Coronary artery (tissue), 2 donors: Measurements from ENCODE around the gene CACNA2D2.
A peak's percentile ranks its signal among the peaks of the same experiment; 100 is the strongest.

Experiments used
- DNase-seq: peaks from one replicate; pipeline ENCODE4 v3.0.0-alpha.2; 2017; ENCODE audit warnings: low spot score
- H3K27ac ChIP-seq, 2 donors: fragments of 200-600 bp; sonication (generic); one replicate each; pipeline ENCODE4 v1.5.1; 2016 to 2019
- H3K4me3 ChIP-seq: fragments of 200-600 bp; sonication (generic); 2 replicates; pipeline ENCODE4 v1.5.1; 2016; ENCODE audit warnings: mild to moderate bottlenecking, moderate library complexity
- TF ChIP-seq, protein P1 (sequence below): fragments of 200-600 bp; sonication (generic); IDR thresholded peaks from one replicate; pipeline ENCODE4 v1.5.1; 2019; ENCODE audit warnings: antibody characterized with exemption

Gene CACNA2D2

DNA sequence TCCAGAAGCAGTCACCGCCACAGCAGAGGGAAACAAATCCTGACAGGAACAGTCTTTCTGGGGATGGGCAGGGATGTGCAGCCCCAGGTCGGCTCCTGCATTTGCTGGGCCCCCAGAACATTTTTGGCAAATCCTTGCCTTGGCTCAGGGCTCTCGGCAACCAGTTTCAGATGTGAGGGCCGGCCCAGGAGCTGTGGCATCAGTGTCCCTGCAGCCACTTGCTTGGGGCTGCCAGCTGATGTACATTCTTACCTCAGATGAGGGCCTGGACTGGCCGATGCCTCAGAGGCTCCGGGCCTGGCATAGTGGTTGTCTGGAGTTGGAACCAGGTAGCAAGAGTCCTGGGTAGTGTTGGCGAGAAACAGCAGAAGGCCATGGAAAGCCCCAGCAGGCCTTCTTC lies 148.6 kb downstream of the CACNA2D2 start:
- DNase-seq: no peak
- Histone ChIP-seq H3K27ac (no peak overlapping the region), H3K4me3 (no peak overlapping the region)
- TF ChIP-seq, protein P1, sequence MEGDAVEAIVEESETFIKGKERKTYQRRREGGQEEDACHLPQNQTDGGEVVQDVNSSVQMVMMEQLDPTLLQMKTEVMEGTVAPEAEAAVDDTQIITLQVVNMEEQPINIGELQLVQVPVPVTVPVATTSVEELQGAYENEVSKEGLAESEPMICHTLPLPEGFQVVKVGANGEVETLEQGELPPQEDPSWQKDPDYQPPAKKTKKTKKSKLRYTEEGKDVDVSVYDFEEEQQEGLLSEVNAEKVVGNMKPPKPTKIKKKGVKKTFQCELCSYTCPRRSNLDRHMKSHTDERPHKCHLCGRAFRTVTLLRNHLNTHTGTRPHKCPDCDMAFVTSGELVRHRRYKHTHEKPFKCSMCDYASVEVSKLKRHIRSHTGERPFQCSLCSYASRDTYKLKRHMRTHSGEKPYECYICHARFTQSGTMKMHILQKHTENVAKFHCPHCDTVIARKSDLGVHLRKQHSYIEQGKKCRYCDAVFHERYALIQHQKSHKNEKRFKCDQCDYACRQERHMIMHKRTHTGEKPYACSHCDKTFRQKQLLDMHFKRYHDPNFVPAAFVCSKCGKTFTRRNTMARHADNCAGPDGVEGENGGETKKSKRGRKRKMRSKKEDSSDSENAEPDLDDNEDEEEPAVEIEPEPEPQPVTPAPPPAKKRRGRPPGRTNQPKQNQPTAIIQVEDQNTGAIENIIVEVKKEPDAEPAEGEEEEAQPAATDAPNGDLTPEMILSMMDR: no peak

DNA sequence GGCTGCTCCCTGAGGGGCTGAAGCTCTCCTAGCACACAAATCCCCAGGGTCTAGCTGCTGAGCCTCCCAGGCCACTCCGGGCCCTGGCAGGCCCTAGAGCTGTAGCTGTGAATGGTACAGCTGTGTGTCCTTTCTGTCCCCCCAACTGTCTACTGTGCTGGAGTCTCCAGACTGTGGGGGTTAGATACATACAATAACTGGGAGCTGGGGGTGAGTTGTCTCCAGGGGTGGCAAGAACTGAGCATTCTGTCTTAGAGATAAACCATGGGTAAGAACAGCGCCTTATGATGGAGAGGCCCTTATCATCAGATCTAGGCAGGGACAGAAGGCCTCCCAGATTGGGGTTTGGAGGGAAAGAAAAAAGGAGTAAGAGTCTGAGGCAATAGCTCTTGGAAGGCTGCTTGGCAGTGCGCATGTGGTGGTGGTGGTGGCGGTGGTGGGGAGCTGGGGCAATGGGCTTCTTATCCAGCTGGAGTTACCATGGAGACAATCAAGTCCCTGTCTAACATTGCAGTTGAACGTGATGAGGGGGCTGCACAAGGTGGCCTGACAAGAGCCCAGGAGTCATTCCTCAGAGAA lies 149.2 kb downstream of the CACNA2D2 start:
- Histone ChIP-seq H3K4me3 (no peak overlapping the region), H3K27ac (no peak overlapping the region)
- TF ChIP-seq, protein P1: no peak
- no peak for DNase-seq

DNA sequence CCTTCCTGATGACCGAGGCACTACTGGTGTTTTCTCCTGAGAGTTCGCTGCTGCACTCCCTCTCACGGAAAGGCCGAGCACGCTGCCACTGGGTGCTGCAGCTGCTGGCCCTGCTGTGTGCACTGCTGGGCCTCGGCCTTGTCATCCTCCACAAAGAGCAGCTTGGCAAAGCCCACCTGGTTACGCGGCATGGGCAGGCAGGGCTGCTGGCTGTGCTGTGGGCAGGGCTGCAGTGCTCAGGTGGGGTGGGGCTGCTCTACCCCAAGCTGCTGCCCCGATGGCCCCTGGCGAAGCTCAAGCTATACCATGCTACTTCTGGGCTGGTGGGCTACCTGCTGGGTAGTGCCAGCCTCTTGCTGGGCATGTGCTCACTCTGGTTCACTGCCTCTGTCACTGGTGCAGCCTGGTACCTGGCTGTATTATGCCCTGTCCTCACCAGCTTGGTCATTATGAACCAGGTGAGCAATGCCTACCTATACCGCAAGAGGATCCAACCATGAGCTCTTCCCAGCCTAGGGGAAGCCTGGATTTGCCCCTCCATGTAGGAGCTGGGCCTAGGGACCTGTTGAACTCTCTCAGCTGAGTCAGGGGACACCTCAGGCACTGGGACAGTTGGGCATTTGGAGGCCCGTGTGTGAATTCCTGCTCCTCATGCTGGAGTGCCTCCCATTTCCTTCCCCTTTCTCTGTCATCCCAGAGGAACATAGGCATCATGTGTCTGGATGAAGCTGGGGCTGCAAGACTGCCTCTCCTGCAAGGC lies 150.0 kb downstream of the CACNA2D2 start:
- DNase-seq: no peak
- TF ChIP-seq, protein P1: no peak
- no peak overlapping the region for H3K4me3 ChIP-seq
- H3K27ac ChIP-seq: no peak overlapping the region

DNA sequence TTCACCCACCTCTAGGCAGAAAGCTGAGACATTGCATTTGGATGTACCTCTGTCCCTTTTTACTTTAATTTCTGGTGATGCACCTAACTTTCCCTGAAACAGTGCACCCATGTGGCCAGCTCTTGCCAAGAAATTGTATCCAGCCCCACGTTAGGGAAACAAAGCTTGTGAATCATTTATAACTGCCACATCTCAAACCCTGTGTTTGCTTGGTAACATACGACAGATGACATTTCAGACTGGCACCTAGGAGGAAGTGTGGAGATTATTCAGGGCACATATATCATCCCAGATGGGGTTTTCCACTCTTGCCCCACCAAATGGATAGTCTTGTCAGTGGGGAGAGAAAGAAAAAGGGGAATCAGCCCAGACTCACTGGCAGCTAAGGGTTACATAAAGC lies 150.7 kb downstream of the CACNA2D2 start:
- no peak overlapping the region for H3K4me3 ChIP-seq
- H3K27ac ChIP-seq: no peak overlapping the region
- no peak for DNase-seq
- TF ChIP-seq, protein P1: no peak

DNA sequence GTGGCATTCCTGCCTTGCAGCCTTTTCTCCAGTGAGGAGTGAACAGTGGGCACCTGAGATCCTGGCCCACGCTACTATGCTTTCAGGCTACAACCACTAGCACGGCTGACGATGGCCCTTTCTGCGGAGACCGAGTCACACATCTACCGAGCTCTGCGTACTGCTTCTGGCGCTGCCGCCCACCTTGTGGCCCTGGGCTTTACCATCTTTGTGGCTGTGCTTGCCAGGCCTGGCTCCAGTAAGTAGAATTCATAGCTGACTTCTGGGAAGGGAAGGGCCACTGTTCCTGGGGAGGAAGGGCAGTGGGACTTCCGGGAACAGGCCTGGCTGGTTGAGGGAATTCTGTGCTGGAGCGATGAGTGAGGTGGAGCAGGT lies 152.1 kb downstream of the CACNA2D2 start:
- Histone ChIP-seq H3K4me3 (peak overlapping the region; percentile 73), H3K27ac (peak overlapping the region; percentile 80 to 88)
- TF ChIP-seq, protein P1: no peak
- DNase-seq: no peak

DNA sequence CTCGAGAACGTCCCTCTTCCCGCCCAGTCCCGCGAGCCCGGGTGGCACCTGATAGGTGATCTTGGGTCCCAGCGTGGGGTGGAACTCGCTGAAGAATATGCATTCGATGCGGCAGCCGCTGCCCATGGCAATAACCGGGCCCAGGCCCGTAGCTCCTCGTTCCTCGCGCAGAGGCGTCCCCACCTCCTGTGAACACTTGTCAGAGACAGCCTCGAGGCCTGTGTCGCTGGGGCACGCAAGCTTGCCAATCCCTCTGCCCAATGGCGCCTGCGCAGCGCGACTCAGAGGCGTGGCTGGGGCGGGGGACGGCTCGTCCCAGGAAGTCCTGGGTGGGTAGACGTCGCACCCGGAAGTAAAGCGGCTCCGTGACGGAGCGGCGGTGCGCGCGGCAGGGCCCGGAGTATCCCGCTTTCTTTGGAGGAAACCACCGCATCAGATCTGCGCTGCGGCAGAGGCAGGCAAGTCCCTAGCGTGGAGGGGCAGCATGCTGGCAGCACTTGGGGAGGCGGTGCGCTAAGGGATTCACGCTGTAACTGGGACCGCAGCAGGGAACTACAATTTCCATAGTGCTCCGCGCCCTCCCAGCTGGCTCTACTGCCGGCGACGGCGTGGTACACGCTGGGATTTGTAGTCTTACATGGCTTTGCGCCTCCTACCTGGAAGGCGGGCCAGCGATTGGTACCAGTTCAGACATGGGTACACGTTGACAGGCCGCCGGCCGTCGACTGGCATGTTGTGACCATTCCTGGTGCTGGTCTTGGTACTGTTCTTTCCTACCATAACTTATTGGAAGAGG lies 152.7 kb downstream of the CACNA2D2 start, which contains the start of the genes CYB561D2 and NPRL2:
TSS of gene CYB561D2 (plus strand) at position 336 of the 796 bp plus-strand sequence. CDS start 572 bp downstream, outside the sequence.
TSS of gene NPRL2 (minus strand) at position 249 of the 796 bp plus-strand sequence. CDS start at position 126, 123 bp downstream.
- DNase-seq: peak; percentile 97
- Histone ChIP-seq H3K27ac (peak within 1 kb of the TSS; percentile 80 to 88), H3K4me3 (peak within 1 kb of the TSS; percentile 73)
- TF ChIP-seq, protein P1: no peak
